HepG2 (cell line): Measurements from ENCODE around the gene TREX2. TPM values are rescaled to one million over a fixed set of nuclear protein-coding genes. Genes with fewer than 3 reads are reported as not detected.

Source experiments
- CTCF ChIP-seq: sonication (generic); formaldehyde crosslinking; IDR thresholded peaks from 2 replicates; pipeline ENCODE4 v1.5.0; 2020; ENCODE audit warnings: mild to moderate bottlenecking, missing genetic modification reagents, moderate library complexity
- FOXA1 ChIP-seq, 2 experiments: fragments of 450-650 bp in 1 of 2; sonication (generic) in 1 of 2; formaldehyde crosslinking in 1 of 2; IDR thresholded peaks; 2 replicates each; pipeline versions ENCODE4 v1.4.0 to v1.6.1; 2016 to 2020; ENCODE audit warnings: missing genetic modification reagents in 1 of 2
- HBP1 ChIP-seq: IDR thresholded peaks from 2 replicates; pipeline ENCODE4 v1.6.1; 2016; ENCODE audit warnings: low read depth, control low read depth
- HNRNPL ChIP-seq: fragments of 200-400 bp; formaldehyde crosslinking; IDR thresholded peaks from 2 replicates; pipeline ENCODE4 v1.6.1; 2017; ENCODE audit warnings: mild to moderate bottlenecking, low read depth, low read length
- HOXA3 ChIP-seq: sonication (generic); formaldehyde crosslinking; IDR thresholded peaks from 2 replicates; pipeline ENCODE4 v1.5.0; 2020; ENCODE audit warnings: missing genetic modification reagents
- HOXA9 ChIP-seq: sonication (generic); formaldehyde crosslinking; IDR thresholded peaks from 2 replicates; pipeline ENCODE4 v1.8.1; 2022; ENCODE audit warnings: missing genetic modification reagents, mild to moderate bottlenecking, moderate library complexity, borderline replicate concordance
- KDM4B ChIP-seq: sonication (generic); formaldehyde crosslinking; IDR thresholded peaks from 2 replicates; pipeline ENCODE4 v1.4.0; 2020; ENCODE audit warnings: missing genetic modification reagents
- MXI1 ChIP-seq: IDR thresholded peaks from 3 replicates; pipeline ENCODE4 v1.6.1; 2012; ENCODE audit warnings: low read depth, low read length, inconsistent platforms, borderline replicate concordance
- PCBP1 ChIP-seq: fragments of 200-400 bp; formaldehyde crosslinking; IDR thresholded peaks from 2 replicates; pipeline ENCODE4 v1.6.1; 2017; ENCODE audit warnings: mild to moderate bottlenecking, low read depth, low read length, borderline replicate concordance
- RCOR2 ChIP-seq: IDR thresholded peaks from 2 replicates; pipeline ENCODE4 v1.6.1; 2016; ENCODE audit warnings: missing biosample characterization, missing genetic modification reagents
- SALL1 ChIP-seq: sonication (generic); formaldehyde crosslinking; IDR thresholded peaks from 2 replicates; pipeline ENCODE4 v1.8.0; 2022; ENCODE audit warnings: mild to moderate bottlenecking, missing genetic modification reagents
- SETDB1 ChIP-seq: sonication (generic); formaldehyde crosslinking; IDR thresholded peaks from 2 replicates; pipeline ENCODE4 v1.5.1; 2020; ENCODE audit warnings: missing genetic modification reagents, mild to moderate bottlenecking, borderline replicate concordance
- SMC3 ChIP-seq: IDR thresholded peaks from 2 replicates; pipeline ENCODE4 v1.6.1; 2011; ENCODE audit warnings: low read length, improper control_type of control experiment
- ZBTB26 ChIP-seq: IDR thresholded peaks from 2 replicates; pipeline ENCODE4 v1.6.1; 2016; ENCODE audit warnings: missing compliant biosample characterization, missing genetic modification reagents, borderline replicate concordance
- ZNF207 ChIP-seq: fragments of 450-650 bp; IDR thresholded peaks from 2 replicates; pipeline ENCODE4 v1.6.1; 2016; ENCODE audit warnings: antibody characterized with exemption, borderline replicate concordance
- ZNF225 ChIP-seq: sonication (generic); formaldehyde crosslinking; IDR thresholded peaks from 2 replicates; pipeline ENCODE4 v1.4.0; 2020; ENCODE audit warnings: mild to moderate bottlenecking, missing genetic modification reagents
- ZNF251 ChIP-seq: sonication (generic); formaldehyde crosslinking; IDR thresholded peaks from 2 replicates; pipeline ENCODE4 v1.9.0; 2021; ENCODE audit warnings: mild to moderate bottlenecking, missing genetic modification reagents
- ZNF557 ChIP-seq: sonication (generic); formaldehyde crosslinking; IDR thresholded peaks from 2 replicates; pipeline ENCODE4 v1.4.0; 2020; ENCODE audit warnings: missing genetic modification reagents
- polyA plus RNA-seq, 8 experiments: library from polyadenylated mRNA; depleted of rRNA in 3 of 8; stranded (reverse) in 7 of 8; unstranded in 1 of 8; fragments of >200 nt; fragmentation: Illumina TruSeq in 4 of 8; extraction: Trizol in 4 of 8; gene quantifications; 2 replicates each; pipeline versions ENCODE4 v1.2.1 to v1.2.3, GENCODE V29; 2011 to 2016; ENCODE audit warnings: low read depth in 4 of 8, missing spikeins in 1 of 8, mixed read lengths in 1 of 8; ENCODE audit not compliant: insufficient read depth in 1 of 8
- total RNA-seq, 5 experiments: library from RNA; depleted of rRNA; stranded (reverse); fragments of >200 nt; fragmentation: Illumina TruSeq; extraction: Trizol; gene quantifications; 2 replicates each; pipeline ENCODE4 v1.2.3, GENCODE V29; 2016; ENCODE audit warnings: low read depth in 1 of 5
- TF ChIP-seq, protein P1 (sequence below): sonication (generic); formaldehyde crosslinking; IDR thresholded peaks from 2 replicates; pipeline ENCODE4 v1.5.0; 2020; ENCODE audit warnings: mild to moderate bottlenecking, missing genetic modification reagents
- TF ChIP-seq, protein P2 (sequence below): sonication (generic); formaldehyde crosslinking; IDR thresholded peaks from 2 replicates; pipeline ENCODE4 v1.9.0; 2021; ENCODE audit warnings: missing genetic modification reagents, borderline replicate concordance

TREX2 gene
- total and polyA plus RNA-seq, 2 of the 13 experiments (the other 11 are each of a cell fraction or from before 2014, with no cell fraction given), result 0.13 to 0.18 TPM

- TF ChIP-seq, protein P1, sequence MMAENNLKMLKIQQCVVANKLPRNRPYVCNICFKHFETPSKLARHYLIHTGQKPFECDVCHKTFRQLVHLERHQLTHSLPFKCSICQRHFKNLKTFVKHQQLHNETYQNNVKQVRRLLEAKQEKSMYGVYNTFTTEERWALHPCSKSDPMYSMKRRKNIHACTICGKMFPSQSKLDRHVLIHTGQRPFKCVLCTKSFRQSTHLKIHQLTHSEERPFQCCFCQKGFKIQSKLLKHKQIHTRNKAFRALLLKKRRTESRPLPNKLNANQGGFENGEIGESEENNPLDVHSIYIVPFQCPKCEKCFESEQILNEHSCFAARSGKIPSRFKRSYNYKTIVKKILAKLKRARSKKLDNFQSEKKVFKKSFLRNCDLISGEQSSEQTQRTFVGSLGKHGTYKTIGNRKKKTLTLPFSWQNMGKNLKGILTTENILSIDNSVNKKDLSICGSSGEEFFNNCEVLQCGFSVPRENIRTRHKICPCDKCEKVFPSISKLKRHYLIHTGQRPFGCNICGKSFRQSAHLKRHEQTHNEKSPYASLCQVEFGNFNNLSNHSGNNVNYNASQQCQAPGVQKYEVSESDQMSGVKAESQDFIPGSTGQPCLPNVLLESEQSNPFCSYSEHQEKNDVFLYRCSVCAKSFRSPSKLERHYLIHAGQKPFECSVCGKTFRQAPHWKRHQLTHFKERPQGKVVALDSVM (CRISPR knock-in tag), result peak; percentile 83
- TF ChIP-seq ZNF207 (no peak), HNRNPL (no peak), HOXA3 (CRISPR knock-in tag) (peak; percentile 30; the same call in 1 of the 2 replicates), SETDB1 (CRISPR knock-in tag) (no peak), SALL1 (CRISPR knock-in tag) (peak; percentile 30; the same call in 1 of the 2 replicates), ZBTB26 (CRISPR knock-in tag) (no peak), ZNF557 (no peak), CTCF (CRISPR knock-in tag) (peak; percentile 92), KDM4B (CRISPR knock-in tag) (0 out of 2 replicates have a peak, but pooled peaks have one; percentile 30), SMC3 (peak; percentile 30; the same call in 1 of the 2 replicates), ZNF225 (CRISPR knock-in tag) (no peak), RCOR2 (CRISPR knock-in tag) (no peak), HOXA9 (no peak), FOXA1 (IDR thresholded peaks at IDR 0.05) (no peak), FOXA1 (CRISPR knock-in tag; IDR thresholded peaks at IDR 0.05) (no peak), PCBP1 (no peak), ZNF251 (CRISPR knock-in tag) (no peak), HBP1 (no peak), MXI1 (no peak)
- TF ChIP-seq, protein P2, sequence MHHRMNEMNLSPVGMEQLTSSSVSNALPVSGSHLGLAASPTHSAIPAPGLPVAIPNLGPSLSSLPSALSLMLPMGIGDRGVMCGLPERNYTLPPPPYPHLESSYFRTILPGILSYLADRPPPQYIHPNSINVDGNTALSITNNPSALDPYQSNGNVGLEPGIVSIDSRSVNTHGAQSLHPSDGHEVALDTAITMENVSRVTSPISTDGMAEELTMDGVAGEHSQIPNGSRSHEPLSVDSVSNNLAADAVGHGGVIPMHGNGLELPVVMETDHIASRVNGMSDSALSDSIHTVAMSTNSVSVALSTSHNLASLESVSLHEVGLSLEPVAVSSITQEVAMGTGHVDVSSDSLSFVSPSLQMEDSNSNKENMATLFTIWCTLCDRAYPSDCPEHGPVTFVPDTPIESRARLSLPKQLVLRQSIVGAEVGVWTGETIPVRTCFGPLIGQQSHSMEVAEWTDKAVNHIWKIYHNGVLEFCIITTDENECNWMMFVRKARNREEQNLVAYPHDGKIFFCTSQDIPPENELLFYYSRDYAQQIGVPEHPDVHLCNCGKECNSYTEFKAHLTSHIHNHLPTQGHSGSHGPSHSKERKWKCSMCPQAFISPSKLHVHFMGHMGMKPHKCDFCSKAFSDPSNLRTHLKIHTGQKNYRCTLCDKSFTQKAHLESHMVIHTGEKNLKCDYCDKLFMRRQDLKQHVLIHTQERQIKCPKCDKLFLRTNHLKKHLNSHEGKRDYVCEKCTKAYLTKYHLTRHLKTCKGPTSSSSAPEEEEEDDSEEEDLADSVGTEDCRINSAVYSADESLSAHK (CRISPR knock-in tag), result no peak
Observed at GRCh38 chrX:153400146-153401132, 45.4 kb downstream of the TREX2 start (continued).
